GM19372 (cell line): ENCODE results near the gene TOLLIP.

Source experiments
- ATAC-seq: cut with Tn5 transposase; IDR thresholded peaks from one replicate; pipeline ENCODE4 v1.9.1; 2021; ENCODE audit warnings: mild to moderate bottlenecking, low read depth, moderate library complexity; ENCODE audit not compliant: unreplicated experiment

Gene TOLLIP

DNA sequence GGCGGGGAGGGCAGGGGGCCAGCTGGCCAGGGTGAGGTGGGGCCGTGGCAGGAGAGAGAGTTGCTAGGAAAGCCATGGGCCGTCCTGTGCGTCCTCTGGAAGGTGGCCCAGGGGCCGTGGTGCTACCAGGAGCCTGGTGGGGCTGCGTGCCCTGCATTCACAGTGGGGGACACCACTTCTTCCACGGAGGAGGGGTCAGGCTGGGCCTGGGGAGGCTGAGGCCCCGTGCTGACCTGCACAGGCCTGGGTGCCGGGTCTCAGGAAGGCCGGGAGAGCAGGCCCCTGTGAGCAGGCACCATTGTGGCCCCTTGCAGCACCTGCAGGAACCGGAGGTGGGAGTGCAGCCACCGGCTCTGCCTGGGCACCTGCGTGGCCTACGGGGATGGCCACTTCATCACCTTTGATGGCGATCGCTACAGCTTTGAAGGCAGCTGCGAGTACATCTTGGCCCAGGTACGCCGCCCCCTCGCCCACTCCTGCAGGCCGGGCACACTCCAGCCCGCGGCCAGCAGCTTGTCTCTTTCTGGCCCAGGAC, 74.6 kb downstream of the TOLLIP start:
- no peak for ATAC-seq

DNA sequence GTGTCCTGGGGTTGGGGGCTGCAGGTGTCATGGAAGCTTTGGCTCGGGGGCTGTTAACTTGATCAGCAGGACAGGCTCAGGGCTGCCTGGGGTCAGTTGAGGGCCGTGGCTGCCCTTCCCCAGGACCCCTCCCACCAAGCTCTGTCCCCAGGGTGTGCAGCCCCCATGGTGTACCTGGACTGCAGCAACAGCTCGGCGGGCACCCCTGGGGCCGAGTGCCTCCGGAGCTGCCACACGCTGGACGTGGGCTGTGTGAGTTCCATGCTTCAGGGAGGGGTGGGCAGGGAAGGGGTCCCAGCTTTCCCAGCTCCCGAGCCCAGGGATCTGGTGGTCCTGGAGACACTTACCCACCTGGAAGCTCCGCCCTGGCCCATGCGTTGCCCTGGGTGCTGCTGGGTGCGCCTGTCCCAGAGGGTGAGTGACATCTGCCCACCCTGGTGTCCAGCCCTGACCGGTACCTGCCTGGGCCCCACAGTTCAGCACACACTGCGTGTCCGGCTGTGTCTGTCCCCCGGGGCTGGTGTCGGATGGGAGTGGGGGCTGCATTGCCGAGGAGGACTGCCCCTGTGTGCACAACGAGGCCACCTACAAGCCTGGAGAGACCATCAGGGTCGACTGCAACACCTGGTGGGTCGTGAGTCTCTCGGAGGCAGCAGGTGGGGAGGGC, 75.2 kb downstream of the TOLLIP start:
- no peak for ATAC-seq

DNA sequence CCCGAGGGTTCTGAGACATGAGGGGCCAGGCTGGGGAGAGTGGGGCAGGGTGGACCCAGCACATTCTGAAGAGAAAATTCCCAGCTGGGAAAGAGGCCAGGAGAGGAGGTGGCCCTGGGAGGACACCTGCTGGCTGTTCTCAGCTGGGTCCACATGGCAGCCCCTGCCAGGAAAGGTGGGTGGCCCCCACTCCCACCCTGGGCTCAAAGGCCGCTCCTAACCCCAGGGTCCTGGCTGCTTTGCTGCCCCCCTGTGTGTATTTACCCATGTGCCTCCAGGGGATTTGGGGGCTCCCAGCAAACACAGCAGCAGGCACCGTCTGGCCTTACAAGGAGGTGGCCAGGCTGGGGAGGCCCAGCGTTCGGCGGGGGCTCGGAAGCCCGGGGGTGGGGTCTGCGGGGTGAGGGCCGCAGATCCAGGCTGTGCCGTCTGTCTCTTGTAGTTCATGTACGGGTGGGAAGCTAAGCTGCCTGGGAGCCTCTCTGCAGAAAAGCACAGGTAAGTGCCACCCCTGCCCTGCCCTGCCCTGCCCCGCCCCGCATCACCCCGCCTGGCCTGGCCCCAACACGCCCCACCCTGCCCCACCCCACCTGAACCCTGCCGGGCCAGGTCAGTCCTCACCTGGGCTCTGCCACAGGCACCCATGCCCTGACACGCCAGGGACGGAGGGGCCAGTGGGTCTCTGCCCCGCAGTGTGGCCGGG, 75.9 kb downstream of the TOLLIP start:
- no peak for ATAC-seq

DNA sequence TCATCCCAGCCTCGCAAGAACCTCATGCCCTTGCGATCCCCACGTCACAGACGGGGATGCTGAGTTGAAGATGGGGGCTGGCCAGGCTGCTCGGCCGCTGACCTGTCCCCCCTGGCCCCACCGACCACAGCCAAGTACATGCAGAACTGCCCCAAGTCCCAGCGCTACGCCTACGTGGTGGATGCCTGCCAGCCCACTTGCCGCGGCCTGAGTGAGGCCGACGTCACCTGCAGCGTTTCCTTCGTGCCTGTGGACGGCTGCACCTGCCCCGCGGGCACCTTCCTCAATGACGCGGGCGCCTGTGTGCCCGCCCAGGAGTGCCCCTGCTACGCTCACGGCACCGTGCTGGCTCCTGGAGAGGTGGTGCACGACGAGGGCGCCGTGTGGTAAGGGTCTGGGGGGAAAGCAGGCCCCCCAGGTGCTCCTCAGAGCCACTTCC, 76.5 kb downstream of the TOLLIP start:
- no peak for ATAC-seq

DNA sequence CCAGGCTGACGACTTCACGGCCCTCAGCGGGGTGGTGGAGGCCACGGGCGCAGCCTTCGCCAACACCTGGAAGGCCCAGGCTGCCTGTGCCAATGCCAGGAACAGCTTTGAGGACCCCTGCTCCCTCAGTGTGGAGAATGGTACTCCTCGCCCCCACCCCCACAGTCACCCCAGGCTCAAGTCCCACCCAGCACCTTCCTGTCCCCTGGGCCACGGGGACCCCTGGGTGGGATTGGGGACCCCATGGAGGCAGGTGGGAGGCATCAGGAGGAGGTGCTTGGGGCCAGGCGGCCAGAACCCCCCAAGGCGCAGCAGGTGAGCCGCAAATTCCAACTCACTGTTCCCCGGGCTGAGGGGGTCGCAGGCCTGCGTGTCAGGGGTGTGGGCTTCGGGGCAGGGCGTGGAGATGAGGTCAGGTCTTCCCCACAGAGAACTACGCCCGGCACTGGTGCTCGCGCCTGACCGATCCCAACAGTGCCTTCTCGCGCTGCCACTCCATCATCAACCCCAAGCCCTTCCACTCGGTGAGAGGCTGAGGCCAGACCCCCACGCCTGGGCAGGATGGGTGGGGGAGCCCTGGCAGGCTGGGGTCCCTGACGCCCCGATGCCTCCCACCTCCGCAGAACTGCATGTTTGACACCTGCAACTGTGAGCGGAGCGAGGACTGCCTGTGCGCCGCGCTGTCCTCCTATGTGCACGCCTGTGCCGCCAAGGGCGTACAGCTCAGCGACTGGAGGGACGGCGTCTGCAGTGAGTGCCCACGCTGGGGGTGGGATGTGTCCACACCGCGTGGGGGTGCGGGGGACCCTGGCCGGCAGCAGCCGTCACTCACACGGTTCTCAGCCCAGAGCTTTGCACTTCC, 77.2 kb downstream of the TOLLIP start:
- no peak for ATAC-seq

DNA sequence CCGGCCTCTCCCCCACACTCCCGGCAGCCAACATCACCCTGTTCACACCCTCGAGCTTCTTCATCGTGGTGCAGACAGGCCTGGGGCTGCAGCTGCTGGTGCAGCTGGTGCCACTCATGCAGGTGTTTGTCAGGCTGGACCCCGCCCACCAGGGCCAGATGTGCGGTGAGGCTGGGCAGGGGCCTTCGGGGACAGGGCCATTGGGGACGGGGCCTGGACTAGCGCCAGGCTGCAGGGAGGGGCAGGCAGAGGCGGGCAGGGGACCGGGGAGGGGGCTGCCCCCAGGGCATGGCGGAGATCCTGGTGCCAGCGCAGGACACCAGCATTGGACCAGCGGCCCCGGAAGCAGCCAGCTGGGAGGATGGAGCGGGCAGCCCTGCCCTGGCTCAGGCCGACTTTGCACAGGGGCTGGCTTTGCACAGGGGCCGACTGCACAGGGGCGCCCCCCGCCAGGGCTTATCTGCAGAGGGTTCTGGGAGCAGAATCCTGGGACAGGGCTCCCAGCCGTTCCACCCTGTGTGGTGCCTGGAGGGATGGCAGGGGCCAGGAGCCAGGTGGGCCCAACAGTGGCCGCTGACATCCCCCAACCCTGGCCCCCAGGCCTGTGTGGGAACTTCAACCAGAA, 77.9 kb downstream of the TOLLIP start:
- no peak for ATAC-seq

DNA sequence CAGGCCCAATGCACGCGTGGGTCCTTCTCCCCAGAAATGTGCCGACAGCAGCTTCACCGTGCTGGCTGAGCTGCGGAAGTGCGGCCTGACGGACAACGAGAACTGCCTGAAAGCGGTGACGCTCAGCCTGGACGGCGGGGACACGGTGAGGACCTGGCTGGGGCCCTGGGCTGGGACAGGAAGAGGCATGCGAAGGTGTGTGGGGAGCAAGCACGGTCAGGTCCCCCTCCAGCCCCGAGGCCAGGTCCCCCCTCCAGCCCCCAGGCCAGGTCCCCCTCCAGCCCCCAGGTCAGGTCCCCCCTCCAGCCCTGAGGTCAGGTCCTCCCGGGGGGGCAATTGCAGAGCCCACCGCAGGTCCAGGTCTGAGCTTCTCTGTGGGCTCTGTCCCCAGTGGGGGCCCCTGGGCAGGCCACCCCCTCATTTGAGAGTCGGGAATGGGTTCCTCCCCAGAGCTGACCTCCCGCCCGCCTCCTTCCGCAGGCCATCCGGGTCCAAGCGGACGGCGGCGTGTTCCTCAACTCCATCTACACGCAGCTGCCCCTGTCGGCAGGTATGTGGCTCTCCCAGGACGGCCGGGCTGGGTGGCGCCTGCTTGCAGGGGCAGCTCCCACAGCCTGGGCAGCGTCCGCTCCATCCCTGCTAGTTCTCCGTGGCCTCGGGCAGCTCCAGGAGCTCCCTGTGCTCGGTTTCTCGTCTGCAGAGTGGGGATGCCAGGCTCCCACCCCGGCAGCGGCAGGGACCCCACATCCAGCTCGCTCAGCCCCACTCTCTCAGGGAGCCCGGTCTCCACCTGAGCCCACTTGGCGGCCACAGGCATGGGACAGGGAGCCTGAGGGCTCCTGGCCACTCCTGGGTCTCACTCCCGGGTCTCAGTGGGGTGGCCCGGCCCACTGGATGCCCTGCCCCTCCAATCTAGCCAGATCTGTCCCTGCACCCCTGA, 78.7 kb downstream of the TOLLIP start:
- ATAC-seq, result no peak

DNA sequence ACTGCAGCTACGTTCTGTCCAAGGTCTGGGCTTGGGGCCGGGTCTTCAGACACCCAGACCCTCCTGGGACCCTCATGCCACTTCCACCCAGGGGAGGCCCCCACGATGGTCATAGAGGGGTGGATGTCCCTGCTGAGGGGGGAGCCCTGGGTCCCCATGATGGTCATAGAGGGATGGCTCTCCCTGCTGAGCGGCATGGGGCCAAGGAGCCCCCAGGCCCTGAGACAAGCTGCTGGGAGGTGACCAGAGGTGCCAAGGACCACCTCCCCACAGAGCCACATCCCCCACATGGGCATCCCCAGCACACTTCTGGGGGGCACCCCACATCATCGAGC, 79.3 kb downstream of the TOLLIP start:
- no peak for ATAC-seq

DNA sequence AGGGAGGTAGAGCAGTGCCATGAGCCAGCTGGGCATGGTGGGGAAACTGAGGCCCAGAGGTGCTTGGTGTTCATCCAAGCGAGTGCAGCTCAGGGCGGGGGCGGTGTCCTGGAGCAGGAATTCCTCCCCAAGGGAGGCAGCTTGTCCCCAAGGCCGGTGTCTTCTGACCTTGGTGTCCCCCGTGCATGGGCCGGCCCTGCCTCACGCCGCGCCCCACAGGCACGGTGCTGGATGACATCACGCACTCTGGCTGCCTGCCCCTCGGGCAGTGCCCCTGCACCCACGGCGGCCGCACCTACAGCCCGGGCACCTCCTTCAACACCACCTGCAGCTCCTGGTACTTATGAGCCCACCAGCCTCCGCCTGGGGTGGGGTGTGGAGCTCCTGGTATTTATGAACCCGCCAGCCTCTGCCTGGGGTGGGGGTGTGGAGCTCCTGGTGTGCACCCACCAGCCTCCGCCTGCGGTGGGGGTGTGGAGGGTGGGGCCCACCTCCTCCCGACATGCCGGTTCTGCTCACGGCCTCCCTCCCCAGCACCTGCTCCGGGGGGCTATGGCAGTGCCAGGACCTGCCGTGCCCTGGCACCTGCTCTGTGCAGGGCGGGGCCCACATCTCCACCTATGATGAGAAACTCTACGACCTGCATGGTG, 79.8 kb downstream of the TOLLIP start:
- ATAC-seq, result no peak

DNA sequence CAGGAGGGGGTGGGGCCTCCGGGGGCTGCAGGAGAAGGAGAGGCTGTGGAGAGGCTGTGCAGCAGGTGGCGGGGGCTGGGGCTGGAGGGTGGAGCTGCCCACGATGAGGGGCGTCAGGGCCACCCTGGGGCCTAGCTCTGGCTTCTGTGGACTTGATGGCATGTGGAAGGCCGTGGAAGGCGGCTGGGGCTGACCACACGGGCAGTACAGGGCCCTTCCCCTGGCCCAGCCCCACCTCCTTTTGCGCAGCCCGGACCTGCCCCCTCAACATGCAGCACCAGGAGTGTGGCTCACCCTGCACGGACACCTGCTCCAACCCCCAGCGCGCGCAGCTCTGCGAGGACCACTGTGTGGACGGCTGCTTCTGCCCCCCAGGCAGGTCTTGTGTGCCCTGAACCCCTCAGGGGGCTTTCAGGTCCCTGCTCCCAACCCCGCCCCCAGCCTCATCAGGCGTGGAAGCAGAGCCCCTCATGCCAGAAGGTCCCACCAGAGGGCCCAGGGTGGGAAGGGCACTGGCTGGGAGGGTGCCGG, 80.4 kb downstream of the TOLLIP start:
- ATAC-seq, result no peak

DNA sequence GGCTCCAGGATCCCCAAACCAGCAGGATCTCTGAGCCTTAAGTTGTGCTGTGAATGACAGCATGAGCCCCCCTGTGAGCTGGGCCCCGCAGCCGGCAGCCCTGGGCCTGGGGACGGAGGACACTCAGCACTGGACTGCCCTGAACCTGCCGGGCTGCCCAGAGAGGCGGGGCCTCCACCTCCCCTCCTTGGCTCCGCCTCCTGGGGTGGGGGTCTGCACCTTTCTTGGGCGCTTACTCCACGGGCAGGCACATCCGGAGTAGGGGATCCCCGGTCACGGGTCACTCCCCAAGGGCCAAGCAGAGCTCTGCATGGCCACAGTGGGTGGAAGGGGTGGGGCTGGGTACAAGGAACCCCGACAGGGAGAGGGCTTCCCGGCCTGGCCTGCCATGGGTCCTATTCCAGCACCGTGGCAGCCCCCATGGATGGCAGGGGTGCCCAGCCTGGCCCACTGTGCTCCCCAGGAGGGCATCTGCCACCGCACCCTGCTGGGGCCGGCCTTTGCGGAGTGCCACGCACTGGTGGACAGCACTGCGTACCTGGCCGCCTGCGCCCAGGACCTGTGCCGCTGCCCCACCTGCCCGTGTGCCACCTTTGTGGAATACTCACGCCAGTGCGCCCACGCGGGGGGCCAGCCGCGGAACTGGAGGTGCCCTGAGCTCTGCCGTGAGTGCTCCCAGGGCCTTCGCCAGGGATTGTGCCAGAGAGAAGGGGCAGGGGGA, 81.2 kb downstream of the TOLLIP start:
- ATAC-seq, result no peak

DNA sequence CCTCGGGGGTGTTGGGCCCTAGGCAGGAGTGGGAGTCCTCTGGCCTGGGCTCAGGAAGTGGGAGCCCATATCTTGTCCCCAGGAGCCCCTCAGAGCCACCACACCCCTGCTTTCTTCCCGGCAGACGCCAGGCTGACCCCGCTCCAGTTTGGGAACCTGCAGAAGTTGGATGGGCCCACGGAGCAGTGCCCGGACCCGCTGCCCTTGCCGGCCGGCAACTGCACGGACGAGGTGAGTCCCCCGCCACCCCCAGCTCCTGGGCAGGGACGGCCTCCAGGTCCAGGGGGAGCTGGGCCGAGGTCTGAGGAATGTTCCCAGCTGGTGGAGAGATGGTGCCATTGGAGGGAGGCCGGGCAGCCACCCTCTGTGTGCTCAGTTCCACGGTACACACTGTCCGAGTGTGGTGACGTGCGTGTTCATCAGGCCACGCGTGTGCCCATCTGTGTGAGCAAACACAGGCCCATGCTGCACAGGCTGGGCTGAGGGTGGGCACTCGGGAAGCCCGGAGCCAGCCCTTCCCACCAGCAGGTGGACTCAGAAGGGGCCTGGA, 81.8 kb downstream of the TOLLIP start:
- no peak for ATAC-seq

DNA sequence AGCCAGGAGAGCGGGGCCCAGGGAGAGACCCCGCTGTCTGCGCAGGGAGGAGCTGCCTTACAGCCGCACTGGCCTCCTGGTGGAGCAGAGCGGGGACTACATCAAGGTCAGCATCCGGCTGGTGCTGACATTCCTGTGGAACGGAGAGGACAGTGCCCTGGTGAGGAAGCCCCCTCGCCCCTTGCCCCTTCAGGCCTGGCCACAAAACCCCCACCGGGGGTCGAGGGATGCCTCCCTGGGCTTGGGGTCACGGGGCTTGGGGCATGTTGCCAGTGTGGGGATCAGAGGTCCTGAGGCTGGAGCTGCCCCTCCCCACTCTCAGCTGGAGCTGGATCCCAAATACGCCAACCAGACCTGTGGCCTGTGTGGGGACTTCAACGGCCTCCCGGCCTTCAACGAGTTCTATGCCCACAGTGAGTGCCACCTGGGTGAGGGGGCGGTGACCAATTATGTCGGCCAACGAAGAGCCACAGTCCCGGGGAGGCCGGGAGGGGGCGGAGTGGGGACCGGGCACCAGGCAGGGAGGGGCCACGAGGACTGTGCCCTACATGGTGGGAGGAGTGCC, 82.4 kb downstream of the TOLLIP start:
- ATAC-seq, result no peak

DNA sequence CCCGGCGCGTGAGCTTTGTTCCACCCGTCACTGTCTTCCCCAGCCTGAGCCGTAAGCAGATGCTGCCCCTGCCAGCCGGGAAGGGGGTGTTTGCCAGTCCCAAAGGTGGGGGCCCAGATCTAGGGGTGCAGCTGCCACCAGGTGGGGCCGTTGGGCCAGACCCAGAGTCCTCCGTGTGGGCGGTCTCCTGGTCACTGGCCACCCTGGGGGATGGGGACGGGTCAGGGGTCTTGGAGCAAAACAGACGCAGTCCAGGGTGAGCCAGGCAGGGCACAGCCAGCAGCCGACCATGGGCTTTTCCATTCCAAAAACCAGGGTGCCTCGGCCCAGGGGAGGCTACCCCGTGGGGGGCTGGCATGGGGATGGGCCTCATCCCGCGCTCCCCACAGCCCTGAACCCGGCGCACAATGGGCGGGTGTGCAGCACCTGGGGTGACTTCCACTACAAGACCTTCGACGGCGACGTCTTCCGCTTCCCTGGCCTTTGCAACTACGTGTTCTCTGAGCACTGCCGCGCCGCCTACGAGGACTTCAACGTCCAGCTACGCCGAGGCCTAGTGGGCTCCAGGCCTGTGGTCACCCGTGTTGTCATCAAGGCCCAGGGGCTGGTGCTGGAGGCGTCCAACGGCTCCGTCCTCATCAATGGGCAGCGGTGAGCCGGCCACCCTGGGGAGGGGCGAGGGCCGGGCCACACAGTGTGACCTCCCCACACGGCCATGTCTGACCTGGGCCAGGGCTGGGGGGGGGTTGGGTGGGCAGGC, 83.0 kb downstream of the TOLLIP start:
- ATAC-seq, result no peak

DNA sequence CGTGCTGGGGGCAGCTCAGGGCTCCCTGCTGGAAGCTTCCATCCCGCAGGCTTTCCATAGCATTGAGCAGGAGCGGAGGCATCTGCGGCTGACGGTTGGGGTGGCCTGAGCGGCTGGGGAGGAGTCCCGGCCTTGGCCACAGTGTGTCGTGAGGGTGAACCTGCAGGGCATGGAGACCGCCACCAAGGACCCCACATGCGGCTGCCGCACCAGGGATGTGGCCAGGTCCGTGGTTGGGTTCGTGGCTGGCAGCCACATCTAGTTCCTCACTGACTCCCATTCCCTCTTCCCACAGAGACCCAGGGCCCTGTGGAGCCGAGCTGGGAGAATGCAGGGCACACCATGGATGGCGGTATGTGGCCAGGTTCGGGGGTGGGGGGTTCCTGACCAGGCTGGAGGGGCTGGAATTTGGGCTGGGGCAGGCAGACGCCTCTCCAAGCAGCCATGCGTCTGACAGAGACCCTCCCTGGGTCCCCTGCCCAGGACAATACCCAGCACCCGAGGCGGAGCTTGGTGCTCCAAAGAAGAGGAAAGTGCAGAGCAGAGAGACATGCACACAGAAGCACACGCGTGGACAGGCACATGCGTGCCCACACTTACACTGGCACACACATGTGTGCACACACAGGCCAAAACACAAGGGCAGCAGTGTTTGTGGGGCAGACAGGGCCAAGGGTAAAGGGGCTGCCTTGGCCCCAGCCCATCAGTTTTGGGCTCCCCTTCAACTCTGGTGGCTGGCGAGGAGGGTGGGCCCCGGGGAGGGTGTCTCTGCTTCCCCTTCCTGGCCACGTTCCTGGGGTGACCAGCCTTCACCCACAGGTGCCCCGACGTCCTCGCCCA, 83.8 kb downstream of the TOLLIP start:
- ATAC-seq, result no peak
